Thyroid gland (tissue), 4 donors: ENCODE measurements around the gene FAM177A1.
"Not testable (repeated sequence)": the region's sequence is repeated elsewhere in the genome, so short reads cannot be mapped to it uniquely, and the experiment has no call there.

ENCODE experiments used
- CTCF ChIP-seq, 6 experiments: fragments of 200-600 bp in 3 of 6; fragments of 450-650 bp in 3 of 6; sonication (generic) in 3 of 6; IDR thresholded peaks; one replicate each; pipeline ENCODE4 v1.5.1; 2016 to 2019; ENCODE audit warnings: antibody characterized with exemption in 6 of 6, mild to moderate bottlenecking in 2 of 6, inconsistent platforms in 1 of 6, moderate library complexity in 1 of 6
- POLR2A ChIP-seq, 2 donors: fragments of 450-650 bp; IDR thresholded peaks; one replicate each; pipeline ENCODE4 v1.6.1; 2017; ENCODE audit warnings: antibody characterized with exemption in 2 of 2, mild to moderate bottlenecking in 2 of 2, moderate library complexity in 1 of 2

- not testable (repeated sequence) for TF ChIP-seq CTCF, POLR2A (IDR thresholded peaks at IDR 0.05)
Measured at GRCh38 chr14:35038312-35038711, 7.8 kb upstream of the FAM177A1 start.
